Epithelial cell of proximal tubule (primary cell): Measurements from ENCODE around the gene MCAT. TPM values are rescaled to one million over a fixed set of nuclear protein-coding genes. Genes with fewer than 3 reads are reported as not detected.

Experiments
- DNase-seq: peaks from one replicate; pipeline ENCODE4 v3.0.0-alpha.2; 2011; ENCODE audit warnings: low read depth
- H3K4me3 ChIP-seq: 2 replicates; pipeline ENCODE4 v1.5.1; 2011; ENCODE audit warnings: low read depth, mild to moderate bottlenecking, low read length
- total RNA-seq: library from RNA; depleted of rRNA; stranded (reverse); fragments of >200 nt; gene quantifications from 2 replicates; pipeline ENCODE4 v1.2.3, GENCODE V29; 2015
- TF ChIP-seq, protein P1 (sequence below): conservative IDR thresholded peaks from 2 replicates; pipeline ENCODE4 v1.5.1; 2012; ENCODE audit warnings: low read depth, mild to moderate bottlenecking, low read length

The MCAT gene
- total RNA-seq, 1 donor from 2014 or later = 31.9 TPM

DNA sequence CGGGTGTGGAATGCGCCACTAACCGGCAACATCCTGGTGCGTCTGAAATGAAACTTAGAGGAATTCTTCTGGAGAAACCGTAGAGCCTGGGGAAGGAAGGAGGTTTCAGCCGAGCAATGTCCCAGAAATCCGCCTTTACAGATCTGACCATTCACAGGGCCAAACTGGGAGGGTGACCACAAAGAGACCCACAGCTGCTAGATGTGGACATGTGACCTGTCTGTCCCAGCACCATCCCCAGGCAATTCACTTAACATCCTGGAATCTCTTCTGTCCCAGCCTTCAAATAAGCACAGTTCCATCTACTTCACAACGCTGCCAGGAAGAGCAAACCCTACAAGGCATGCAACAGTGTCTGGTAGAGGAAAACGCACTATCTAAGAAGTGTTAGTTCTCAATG is 9.8 kb downstream of the MCAT start:
- H3K4me3 ChIP-seq = no peak overlapping the region
- TF ChIP-seq, protein P1, sequence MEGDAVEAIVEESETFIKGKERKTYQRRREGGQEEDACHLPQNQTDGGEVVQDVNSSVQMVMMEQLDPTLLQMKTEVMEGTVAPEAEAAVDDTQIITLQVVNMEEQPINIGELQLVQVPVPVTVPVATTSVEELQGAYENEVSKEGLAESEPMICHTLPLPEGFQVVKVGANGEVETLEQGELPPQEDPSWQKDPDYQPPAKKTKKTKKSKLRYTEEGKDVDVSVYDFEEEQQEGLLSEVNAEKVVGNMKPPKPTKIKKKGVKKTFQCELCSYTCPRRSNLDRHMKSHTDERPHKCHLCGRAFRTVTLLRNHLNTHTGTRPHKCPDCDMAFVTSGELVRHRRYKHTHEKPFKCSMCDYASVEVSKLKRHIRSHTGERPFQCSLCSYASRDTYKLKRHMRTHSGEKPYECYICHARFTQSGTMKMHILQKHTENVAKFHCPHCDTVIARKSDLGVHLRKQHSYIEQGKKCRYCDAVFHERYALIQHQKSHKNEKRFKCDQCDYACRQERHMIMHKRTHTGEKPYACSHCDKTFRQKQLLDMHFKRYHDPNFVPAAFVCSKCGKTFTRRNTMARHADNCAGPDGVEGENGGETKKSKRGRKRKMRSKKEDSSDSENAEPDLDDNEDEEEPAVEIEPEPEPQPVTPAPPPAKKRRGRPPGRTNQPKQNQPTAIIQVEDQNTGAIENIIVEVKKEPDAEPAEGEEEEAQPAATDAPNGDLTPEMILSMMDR = no peak
- no peak for DNase-seq

DNA sequence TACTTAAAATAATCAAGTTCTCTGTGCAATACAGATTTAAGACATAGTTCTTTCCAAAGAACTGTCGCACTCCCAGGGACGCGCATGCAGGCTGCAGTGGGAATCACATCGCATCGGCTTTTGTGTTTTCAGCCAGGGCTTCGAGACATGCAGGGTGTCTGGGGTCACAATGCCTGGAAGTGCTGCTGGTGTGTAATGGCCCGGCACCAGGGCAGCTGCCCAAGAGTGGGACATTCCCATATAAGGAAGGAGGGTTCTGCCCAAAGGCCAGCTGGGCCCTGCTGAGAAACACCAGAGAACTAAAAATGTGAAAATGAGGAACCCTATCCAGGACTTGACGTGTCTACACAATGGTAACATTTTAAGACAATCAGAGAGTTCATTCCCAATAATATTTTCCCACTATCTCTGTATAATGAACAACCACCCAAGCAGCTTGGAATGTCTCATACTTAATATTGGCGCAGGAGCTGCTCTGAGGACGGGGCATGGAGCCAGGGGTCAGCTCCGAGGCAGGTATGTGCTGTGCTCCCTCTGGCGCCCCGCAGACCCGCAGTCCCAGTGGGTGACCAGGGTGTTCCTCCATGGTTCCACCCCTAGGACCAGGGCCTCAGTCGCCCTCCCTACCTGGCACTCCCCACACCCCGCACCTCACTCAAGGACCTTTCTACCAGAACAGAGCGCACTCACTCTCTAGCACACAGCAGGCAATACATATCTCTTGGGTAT is 11.3 kb downstream of the MCAT start:
- no peak overlapping the region for H3K4me3 ChIP-seq
- TF ChIP-seq, protein P1 = no peak
- DNase-seq = no peak

DNA sequence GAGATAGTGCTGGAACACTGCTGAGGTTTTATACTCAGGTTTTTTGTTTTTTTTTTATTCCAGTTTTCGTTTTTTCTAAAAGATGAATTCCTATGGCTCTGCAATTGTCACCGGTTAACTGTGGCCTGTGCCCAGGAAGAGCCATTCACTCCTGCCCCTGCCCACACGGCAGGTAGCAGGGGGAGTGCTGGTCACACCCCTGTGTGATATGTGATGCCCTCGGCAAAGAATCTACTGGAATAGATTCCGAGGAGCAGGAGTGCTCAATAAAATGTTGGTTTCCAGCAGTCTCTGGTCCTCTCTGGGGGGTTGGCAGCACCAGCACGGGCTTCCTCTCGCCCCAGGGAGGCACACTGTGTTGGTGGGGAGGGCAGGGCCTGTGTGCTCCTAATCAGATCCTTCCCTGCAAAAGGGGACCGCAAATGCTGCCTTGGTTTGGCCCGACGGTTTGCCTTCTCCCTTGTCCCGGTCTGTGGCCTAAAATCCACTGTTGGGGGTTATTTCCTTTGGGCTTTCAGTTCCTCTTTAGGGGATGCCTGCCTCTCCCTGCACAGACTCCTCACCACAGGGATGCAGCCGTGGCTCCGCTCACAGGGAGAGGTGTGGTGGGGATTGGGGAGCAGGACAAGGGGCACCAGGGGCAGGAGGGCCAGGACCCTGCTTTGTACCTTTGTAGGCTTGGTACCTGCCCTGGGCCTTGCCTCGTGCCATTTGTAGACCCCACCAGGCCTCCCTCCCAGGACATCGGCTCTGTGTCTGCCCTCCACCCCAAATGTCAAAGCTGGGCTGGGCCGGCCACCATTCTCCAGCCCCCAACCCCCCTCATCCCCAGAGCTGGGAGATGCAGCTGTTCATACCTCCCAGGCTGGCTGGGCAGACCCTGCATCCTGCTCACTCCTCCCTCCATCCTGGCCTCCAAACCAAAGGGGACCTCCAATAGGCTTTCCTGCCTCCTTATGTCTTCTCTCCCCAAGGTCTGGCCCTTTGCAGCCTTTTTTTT is 13.5 kb downstream of the MCAT start:
- no peak overlapping the region for H3K4me3 ChIP-seq
- TF ChIP-seq, protein P1 = no peak
- no peak for DNase-seq

DNA sequence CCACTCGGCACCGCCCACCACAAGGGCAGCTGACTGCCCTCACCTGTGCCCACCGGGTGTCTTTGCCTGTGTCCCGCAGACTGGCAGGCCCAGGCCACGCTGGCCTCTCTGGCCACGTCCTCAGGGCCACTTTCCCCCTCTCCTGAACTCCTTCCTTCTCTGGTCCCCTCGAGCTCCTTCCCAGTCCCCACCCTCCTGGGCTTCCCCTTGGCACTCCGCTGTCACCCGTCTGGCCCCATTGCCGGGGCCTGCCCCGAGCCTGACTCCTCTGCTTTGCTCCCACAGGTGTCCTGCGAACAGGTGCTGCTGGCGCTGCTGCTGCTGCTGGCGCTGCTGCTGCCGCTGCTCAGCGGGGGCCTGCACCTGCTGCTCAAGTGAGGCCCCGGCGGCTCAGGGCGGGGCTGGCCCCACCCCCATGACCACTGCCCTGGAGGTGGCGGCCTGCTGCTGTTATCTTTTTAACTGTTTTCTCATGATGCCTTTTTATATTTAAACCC is 14.2 kb downstream of the MCAT start:
- DNase-seq = no peak
- TF ChIP-seq, protein P1 = no peak
- no peak overlapping the region for H3K4me3 ChIP-seq

DNA sequence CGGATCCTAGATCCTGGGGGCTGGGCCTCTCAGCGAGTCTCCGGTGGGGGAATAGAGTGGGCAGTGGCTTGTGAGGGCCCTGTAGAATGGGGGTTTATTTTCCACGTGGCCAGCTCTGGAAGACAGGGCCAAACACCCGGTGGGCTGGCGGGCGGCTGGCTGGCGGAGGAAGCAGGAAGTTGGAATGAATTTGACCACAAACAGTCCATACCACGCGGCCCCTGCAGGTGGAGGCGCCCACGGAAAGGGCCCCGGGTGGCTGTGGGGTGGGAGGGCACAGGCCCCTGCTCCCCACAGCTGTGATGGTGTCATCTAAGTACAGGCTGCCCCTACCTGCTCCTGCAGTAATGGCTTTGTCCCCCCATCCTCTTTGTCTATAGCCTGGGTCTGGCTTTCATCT is 15.1 kb downstream of the MCAT start:
- no peak for DNase-seq
- no peak overlapping the region for H3K4me3 ChIP-seq

DNA sequence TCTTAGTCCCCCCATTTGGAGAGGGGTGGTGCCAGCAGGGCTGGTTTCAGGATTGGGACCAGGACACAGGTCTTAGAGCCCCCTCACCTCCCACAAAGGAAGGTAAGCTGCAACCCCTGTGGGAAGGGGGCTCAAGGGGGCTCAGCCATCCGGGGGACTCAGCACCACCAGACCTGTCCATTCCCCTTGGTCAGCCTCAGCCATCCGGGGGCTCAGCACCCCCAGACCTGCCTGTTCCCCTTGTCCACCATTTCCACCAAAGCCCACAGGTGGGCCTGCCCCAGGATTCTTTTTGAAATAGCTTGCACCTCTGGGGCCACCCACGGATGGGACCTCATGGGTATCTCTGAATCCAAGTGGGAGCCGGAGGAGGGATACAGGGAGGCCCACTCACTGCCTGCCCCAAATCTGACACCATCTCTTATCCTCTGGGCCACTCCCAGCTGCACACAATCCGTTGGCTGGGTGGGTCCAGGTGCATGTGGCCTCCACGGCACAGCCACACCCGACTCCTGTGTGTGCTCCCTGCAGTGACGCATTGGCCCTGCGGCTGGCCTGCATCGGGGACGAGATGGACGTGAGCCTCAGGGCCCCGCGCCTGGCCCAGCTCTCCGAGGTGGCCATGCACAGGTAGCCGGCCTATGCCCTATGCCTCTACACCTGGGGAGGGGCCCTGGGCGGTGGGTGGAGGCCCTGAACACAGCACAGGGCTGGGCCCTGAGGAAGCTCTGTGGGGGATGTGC is 15.9 kb downstream of the MCAT start:
- TF ChIP-seq, protein P1 = no peak
- H3K4me3 ChIP-seq = no peak overlapping the region
- no peak for DNase-seq

More for the DNA sequence above, 15.1 kb downstream of the MCAT start:
- TF ChIP-seq, protein P1 = no peak
